SU-DHL-6 (cell line): ENCODE measurements around the gene SLCO2B1.

ENCODE experiments used
- H2AFZ ChIP-seq: fragments of 200-600 bp; sonication (generic); 2 replicates; pipeline ENCODE4 v1.6.1; 2014; ENCODE audit warnings: low read depth, mild to moderate bottlenecking, moderate library complexity, mixed read lengths, antibody characterized with exemption, low read length; ENCODE audit not compliant: severe bottlenecking
- H3F3A ChIP-seq: fragments of 200-600 bp; shearing (Covaris generic); 2 replicates; pipeline ENCODE4 v1.6.0; 2016; ENCODE audit warnings: antibody characterized with exemption, mild to moderate bottlenecking; ENCODE audit not compliant: insufficient read depth
- H3K27ac ChIP-seq: fragments of 200-600 bp; sonication (generic); 2 replicates; pipeline ENCODE4 v1.5.1; 2016; ENCODE audit warnings: low read depth, mild to moderate bottlenecking, low read length, moderate library complexity, mixed read lengths
- H3K27me3 ChIP-seq: fragments of 200-600 bp; sonication (generic), shearing (Covaris generic); 2 replicates; pipeline ENCODE4 v1.6.0; 2014; ENCODE audit warnings: mild to moderate bottlenecking, low read length
- H3K36me3 ChIP-seq: fragments of 200-600 bp; sonication (generic); 2 replicates; pipeline ENCODE4 v1.6.1; 2014; ENCODE audit warnings: mild to moderate bottlenecking, low read length, mixed read lengths
- H3K4me2 ChIP-seq: fragments of 300-600, 200-600 bp; shearing (Covaris generic), sonication (generic); 2 replicates; pipeline ENCODE4 v1.6.0; 2014; ENCODE audit warnings: low read length, low read depth, mild to moderate bottlenecking; ENCODE audit not compliant: poor library complexity, severe bottlenecking
- H3K4me3 ChIP-seq: fragments of 200-600 bp; sonication (generic); 2 replicates; pipeline ENCODE4 v1.5.1; 2014; ENCODE audit warnings: antibody characterized with exemption, low read length, mild to moderate bottlenecking, mixed read lengths; ENCODE audit not compliant: insufficient read depth, poor library complexity, severe bottlenecking
- H3K79me2 ChIP-seq: fragments of 200-600 bp; sonication (generic); 2 replicates; pipeline ENCODE4 v1.6.1; 2014; ENCODE audit warnings: mild to moderate bottlenecking, low read length, moderate library complexity; ENCODE audit not compliant: insufficient read depth
- H3K9ac ChIP-seq: fragments of 200-600 bp; sonication (generic); 2 replicates; pipeline ENCODE4 v1.7.0; 2014; ENCODE audit warnings: mild to moderate bottlenecking, low read length
- H3K9me2 ChIP-seq: fragments of 200-600 bp; sonication (generic); replicated peaks from 2 replicates; pipeline ENCODE4 v1.6.1; 2014; ENCODE audit warnings: low read length; ENCODE audit not compliant: insufficient read depth
- H3K9me3 ChIP-seq: fragments of 200-600 bp; sonication (generic); 2 replicates; pipeline ENCODE4 v1.6.1; 2014; ENCODE audit warnings: low read length, mixed read lengths; ENCODE audit not compliant: insufficient read depth
- H4K20me1 ChIP-seq: fragments of 200-600 bp; sonication (generic); 2 replicates; pipeline ENCODE4 v1.6.1; 2014; ENCODE audit warnings: low read depth, mild to moderate bottlenecking, antibody characterized with exemption, low read length, moderate library complexity, mixed read lengths
- CTCF ChIP-seq: fragments of 200-600 bp; sonication (generic); IDR thresholded peaks from one replicate; pipeline ENCODE4 v1.5.1; 2017; ENCODE audit warnings: antibody characterized with exemption, mild to moderate bottlenecking, low read length, moderate library complexity; ENCODE audit not compliant: insufficient read depth, poor library complexity, severe bottlenecking
- EZH2phosphoT487 ChIP-seq: fragments of 200-600 bp; sonication (generic), shearing (Covaris generic); conservative IDR thresholded peaks from 2 replicates; pipeline ENCODE4 v1.6.1; 2018; ENCODE audit warnings: mild to moderate bottlenecking, antibody characterized with exemption, low read length, moderate library complexity, mixed read lengths

The SLCO2B1 gene

GRCh38 chr11:75190652-75191329 is 39.9 kb downstream of the SLCO2B1 start:
- no peaks in the 10 kb centered on the region for H3K9me3 ChIP-seq
- H4K20me1 ChIP-seq = no peaks in the 10 kb centered on the region
- H2AFZ ChIP-seq = no peak overlapping the region
- no peak overlapping the region for H3K27ac ChIP-seq
- TF ChIP-seq EZH2phosphoT487 (no peak), CTCF (no peak)
- H3F3A ChIP-seq = no peaks in the 10 kb centered on the region
- no peaks in the 10 kb centered on the region for H3K79me2 ChIP-seq
- no peak overlapping the region for H3K9ac ChIP-seq
- H3K4me2 ChIP-seq = no peak overlapping the region
- no peaks in the 10 kb centered on the region for H3K36me3 ChIP-seq
- no peak overlapping the region for H3K4me3 ChIP-seq
- no peaks in the 10 kb centered on the region for H3K27me3 ChIP-seq
- no peaks in the 10 kb centered on the region for H3K9me2 ChIP-seq

- no peaks in the 10 kb centered on the region for H3K36me3 ChIP-seq
- no peak overlapping the region for H3K4me2 ChIP-seq
- no peaks in the 10 kb centered on the region for H3K27me3 ChIP-seq
- no peak overlapping the region for H3K9ac ChIP-seq
- TF ChIP-seq CTCF = no peak
- no peak overlapping the region for H3K27ac ChIP-seq
- H3K4me3 ChIP-seq = no peak overlapping the region
- H3K9me3 ChIP-seq = no peaks in the 10 kb centered on the region
- no peaks in the 10 kb centered on the region for H3K79me2 ChIP-seq
- no peak overlapping the region for H2AFZ ChIP-seq
- H3F3A ChIP-seq = no peaks in the 10 kb centered on the region
- no peaks in the 10 kb centered on the region for H4K20me1 ChIP-seq
- no peaks in the 10 kb centered on the region for H3K9me2 ChIP-seq
These were observed 40.4 kb downstream of the SLCO2B1 start for GRCh38 chr11:75191330-75191717.

- Histone ChIP-seq H3K79me2 (no peaks in the 10 kb centered on the region), H3K4me3 (no peak overlapping the region), H3K27ac (no peak overlapping the region), H3K27me3 (no peaks in the 10 kb centered on the region), H3F3A (no peaks in the 10 kb centered on the region), H4K20me1 (no peaks in the 10 kb centered on the region), H3K36me3 (no peaks in the 10 kb centered on the region), H3K9me3 (no peaks in the 10 kb centered on the region), H3K4me2 (no peak overlapping the region), H2AFZ (no peak overlapping the region), H3K9me2 (no peaks in the 10 kb centered on the region), H3K9ac (no peak overlapping the region)
- TF ChIP-seq EZH2phosphoT487 (no peak), CTCF (no peak)
These were observed 42.4 kb downstream of the SLCO2B1 start for GRCh38 chr11:75193271-75193670.
